SK-N-SH treated with all-trans-retinoic acid at 6 μM for 48 hours (cell line): ENCODE measurements around the gene PVALEF.

Source experiments
- ATAC-seq: fragments of 200-7000 bp; cut with Tn5 transposase; 3 replicates; pipeline ENCODE4 v1.9.1; 2020; ENCODE audit warnings: mild to moderate bottlenecking, moderate library complexity
- BACH2 ChIP-seq: fragments of 250-450 bp; sonication (Bioruptor Pico); IDR thresholded peaks from 2 replicates; pipeline ENCODE4 v1.9.0; 2021; ENCODE audit warnings: mild to moderate bottlenecking, borderline replicate concordance
- CSDC2 ChIP-seq: fragments of 250-450 bp; sonication (Bioruptor Pico); IDR thresholded peaks from 2 replicates; pipeline ENCODE4 v1.5.0; 2020; ENCODE audit warnings: mild to moderate bottlenecking, moderate library complexity
- CSRNP3 ChIP-seq: fragments of 250-450 bp; sonication (Bioruptor Pico); IDR thresholded peaks from 2 replicates; pipeline ENCODE4 v1.5.1; 2021; ENCODE audit warnings: mild to moderate bottlenecking, moderate library complexity
- ESRRG ChIP-seq: fragments of 250-450 bp; sonication (Bioruptor Pico); IDR thresholded peaks from 2 replicates; pipeline ENCODE4 v1.6.1; 2021; ENCODE audit warnings: mild to moderate bottlenecking
- GLIS3 ChIP-seq: fragments of 250-450 bp; sonication (Bioruptor Pico); IDR thresholded peaks from 2 replicates; pipeline ENCODE4 v1.5.0; 2020; ENCODE audit warnings: mild to moderate bottlenecking, moderate library complexity
- ISL1 ChIP-seq: fragments of 250-450 bp; sonication (Bioruptor Pico); IDR thresholded peaks from 2 replicates; pipeline ENCODE4 v2.1.2; 2022; ENCODE audit warnings: mild to moderate bottlenecking, moderate library complexity
- OSR1 ChIP-seq: fragments of 250-450 bp; sonication (Bioruptor Pico); IDR thresholded peaks from 2 replicates; pipeline ENCODE4 v1.8.0; 2022; ENCODE audit warnings: moderate library complexity, mild to moderate bottlenecking, inconsistent platforms
- PATZ1 ChIP-seq: fragments of 250-450 bp; sonication (Bioruptor Pico); IDR thresholded peaks from 2 replicates; pipeline ENCODE4 v1.8.0; 2020; ENCODE audit warnings: mild to moderate bottlenecking, moderate library complexity, borderline replicate concordance
- POU6F1 ChIP-seq: fragments of 250-450 bp; sonication (Bioruptor Pico); IDR thresholded peaks from 2 replicates; pipeline ENCODE4 v1.8.0; 2021; ENCODE audit warnings: low read depth, mild to moderate bottlenecking, moderate library complexity, borderline replicate concordance
- PPARA ChIP-seq: fragments of 250-450 bp; sonication (Bioruptor Pico); IDR thresholded peaks from 2 replicates; pipeline ENCODE4 v1.5.0; 2020; ENCODE audit warnings: mild to moderate bottlenecking, borderline replicate concordance
- RARB ChIP-seq: fragments of 250-450 bp; sonication (Bioruptor Pico); IDR thresholded peaks from 2 replicates; pipeline ENCODE4 v1.8.0; 2021; ENCODE audit warnings: mild to moderate bottlenecking, moderate library complexity
- SNAI2 ChIP-seq: fragments of 250-450 bp; sonication (Bioruptor Pico); IDR thresholded peaks from 2 replicates; pipeline ENCODE4 v1.5.0; 2020; ENCODE audit warnings: mild to moderate bottlenecking, moderate library complexity
- TCF4 ChIP-seq: fragments of 250-450 bp; sonication (Bioruptor Pico); IDR thresholded peaks from 2 replicates; pipeline ENCODE4 v1.8.0; 2021; ENCODE audit warnings: mild to moderate bottlenecking, moderate library complexity, borderline replicate concordance
- TSHZ2 ChIP-seq: fragments of 250-450 bp; sonication (Bioruptor Pico); IDR thresholded peaks from 2 replicates; pipeline ENCODE4 v1.5.0; 2020; ENCODE audit warnings: mild to moderate bottlenecking, moderate library complexity
- ZFP3 ChIP-seq: fragments of 250-450 bp; sonication (Bioruptor Pico); IDR thresholded peaks from 2 replicates; pipeline ENCODE4 v1.5.0; 2020; ENCODE audit warnings: mild to moderate bottlenecking, moderate library complexity
- ZFP30 ChIP-seq: fragments of 450-650 bp; formaldehyde crosslinking; IDR thresholded peaks from 2 replicates; pipeline ENCODE4 v1.5.0; 2022; ENCODE audit warnings: mild to moderate bottlenecking, moderate library complexity
- ZNF565 ChIP-seq: fragments of 450-650 bp; formaldehyde crosslinking; conservative IDR thresholded peaks from 2 replicates; pipeline ENCODE4 v1.5.0; 2020; ENCODE audit warnings: low read depth, mild to moderate bottlenecking, moderate library complexity
- ZNF70 ChIP-seq: fragments of 450-650 bp; formaldehyde crosslinking; IDR thresholded peaks from 2 replicates; pipeline ENCODE4 v1.5.0; 2020; ENCODE audit warnings: mild to moderate bottlenecking, moderate library complexity
- ZNF8 ChIP-seq: fragments of 450-650 bp; formaldehyde crosslinking; IDR thresholded peaks from 2 replicates; pipeline ENCODE4 v1.5.0; 2020; ENCODE audit warnings: mild to moderate bottlenecking, moderate library complexity

PVALEF gene

GRCh38 chr17:81130385-81131361 lies 34.6 kb upstream of the PVALEF start:
- ATAC-seq: no peak
- no peak for TF ChIP-seq GLIS3 (CRISPR knock-in tag)
- TF ChIP-seq CSRNP3: no peak
- no peak for TF ChIP-seq ZNF8
- no peak for TF ChIP-seq BACH2
- no peak for TF ChIP-seq TCF4 (CRISPR knock-in tag)
- TF ChIP-seq, all 23 proteins: peak for 0

- no peak for ATAC-seq
- no peak for TF ChIP-seq TCF4 (CRISPR knock-in tag)
- no peak for TF ChIP-seq ESRRG (CRISPR knock-in tag)
- no peak for TF ChIP-seq BACH2
- no peak for TF ChIP-seq POU6F1
- TF ChIP-seq RARB: no peak
- TF ChIP-seq, all 23 proteins: peak for 0
Observed at GRCh38 chr17:81131486-81132196, 33.7 kb upstream of the PVALEF start.

GRCh38 chr17:81132197-81132540 lies 33.1 kb upstream of the PVALEF start:
- no peak for ATAC-seq
- TF ChIP-seq PATZ1 (CRISPR knock-in tag) (no peak), ZFP3 (no peak), ZFP30 (CRISPR knock-in tag) (no peak), ZNF565 (no peak), CSDC2 (CRISPR knock-in tag) (no peak), POU6F1 (no peak), PPARA (no peak), TCF4 (CRISPR knock-in tag) (no peak), ISL1 (CRISPR knock-in tag) (no peak), OSR1 (CRISPR knock-in tag) (no peak), ESRRG (CRISPR knock-in tag) (no peak), SNAI2 (CRISPR knock-in tag) (no peak), RARB (no peak), TSHZ2 (CRISPR knock-in tag) (no peak), CSRNP3 (no peak), BACH2 (no peak), ZNF8 (no peak), ZNF70 (CRISPR knock-in tag) (no peak)
